Sigmoid colon (tissue), 3 donors: ENCODE results near the gene GID4.

Experiments used
- CTCF ChIP-seq, 4 experiments: fragments of 450-650 bp in 3 of 4; fragments of 200-600 bp in 1 of 4; IDR thresholded peaks; one replicate each; pipeline ENCODE4 v1.5.1; 2016 to 2019; ENCODE audit warnings: antibody characterized with exemption in 4 of 4, mild to moderate bottlenecking in 3 of 4, moderate library complexity in 2 of 4
- POLR2A ChIP-seq, 2 donors: fragments of 450-650 bp; IDR thresholded peaks; one replicate each; pipeline ENCODE4 v1.6.1; 2016; ENCODE audit warnings: antibody characterized with exemption in 2 of 2, mild to moderate bottlenecking in 2 of 2, moderate library complexity in 2 of 2

- no peak for TF ChIP-seq POLR2A (IDR thresholded peaks at IDR 0.05)
- TF ChIP-seq CTCF (IDR thresholded peaks at IDR 0.05), result no peak
Observed at GRCh38 chr17:18108401-18109312, 69.4 kb downstream of the GID4 start, which contains the start of gene MYO15A.
